Duodenal mucosa (tissue), 2 donors: ENCODE measurements around the gene TADA2A.
"Not testable (repeated sequence)": the region's sequence is repeated elsewhere in the genome, so short reads cannot be mapped to it uniquely, and the experiment has no call there.

Experiments
- H3K27ac ChIP-seq: one replicate; pipeline ENCODE4 v1.7.0; 2013; ENCODE audit warnings: low read depth, low read length
- H3K27me3 ChIP-seq, 2 donors: one replicate each; pipeline ENCODE4 v1.7.0; 2013; ENCODE audit warnings: low read length in 2 of 2, control low read depth in 1 of 2; ENCODE audit not compliant: insufficient read depth in 2 of 2, control insufficient read depth in 1 of 2
- H3K36me3 ChIP-seq, 2 donors: one replicate each; pipeline ENCODE4 v1.7.0; 2013; ENCODE audit warnings: low read length in 2 of 2, control low read depth in 1 of 2; ENCODE audit not compliant: insufficient read depth in 2 of 2, control insufficient read depth in 1 of 2
- H3K4me1 ChIP-seq, 2 donors: one replicate each; pipeline ENCODE4 v1.7.0; 2013; ENCODE audit warnings: low read length in 2 of 2, control low read depth in 1 of 2; ENCODE audit not compliant: insufficient read depth in 2 of 2, control insufficient read depth in 1 of 2
- H3K4me3 ChIP-seq, 2 donors: one replicate each; pipeline ENCODE4 v1.7.0; 2013; ENCODE audit warnings: low read length in 2 of 2, low read depth in 1 of 2
- H3K9ac ChIP-seq, 2 donors: one replicate each; pipeline ENCODE4 v1.7.0; 2013; ENCODE audit warnings: low read length in 2 of 2, low read depth in 1 of 2
- H3K9me3 ChIP-seq, 2 donors: one replicate each; pipeline ENCODE4 v1.7.0; 2013; ENCODE audit warnings: low read length in 2 of 2, control low read depth in 1 of 2; ENCODE audit not compliant: control insufficient read depth in 1 of 2

Gene TADA2A

DNA sequence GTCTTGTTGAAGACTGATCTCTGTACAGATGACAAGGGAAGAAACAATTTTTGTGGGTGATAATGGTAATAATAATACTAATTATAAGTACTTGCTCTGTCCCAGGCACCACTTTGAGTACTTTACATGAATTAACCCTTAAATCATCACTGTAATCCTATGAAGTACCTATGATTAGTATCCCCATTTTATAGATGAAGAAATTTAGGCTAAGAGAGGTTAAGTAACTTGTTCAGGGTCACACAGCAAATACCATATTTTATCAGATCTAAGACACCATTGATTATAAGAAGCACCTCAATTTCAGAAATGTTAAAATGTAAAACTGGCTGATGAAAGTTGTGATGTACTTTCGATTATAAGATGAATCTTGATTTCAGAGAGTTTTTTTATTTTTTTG, 18.6 kb downstream of the TADA2A start:
- no peaks in the 10 kb centered on the region for H3K9me3 ChIP-seq
- no peak overlapping the region for H3K4me3 ChIP-seq
- H3K9ac ChIP-seq = no peak overlapping the region
- H3K27me3 ChIP-seq = no peaks in the 10 kb centered on the region
- no peaks in the 10 kb centered on the region for H3K4me1 ChIP-seq
- H3K27ac ChIP-seq = no peak overlapping the region
- peaks cover 24 to 61% of the 10 kb centered on the region in 2 donors for H3K36me3 ChIP-seq

DNA sequence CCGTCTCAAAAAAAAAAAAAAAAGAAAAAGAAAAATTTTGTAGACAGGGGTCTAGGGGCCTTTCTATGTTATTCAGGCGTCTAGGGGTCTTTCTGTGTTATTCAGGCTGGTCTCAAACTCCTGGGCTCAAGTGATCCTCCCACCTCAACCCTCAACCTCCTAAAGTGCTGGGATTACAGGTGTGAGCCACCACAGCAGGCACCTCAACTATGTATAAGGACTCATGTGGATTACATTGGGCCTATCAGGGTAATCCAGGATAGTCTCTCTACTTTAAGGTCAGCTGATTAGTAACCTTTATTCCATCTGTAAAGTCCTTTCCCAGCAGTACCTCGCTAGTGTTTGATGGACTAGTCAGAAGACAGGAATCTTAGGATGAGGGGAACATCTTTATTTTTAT, 22.4 kb downstream of the TADA2A start:
- no peak overlapping the region for H3K4me3 ChIP-seq
- no peaks in the 10 kb centered on the region for H3K9me3 ChIP-seq
- no peaks in the 10 kb centered on the region for H3K27me3 ChIP-seq
- H3K27ac ChIP-seq = no peak overlapping the region
- H3K4me1 ChIP-seq = no peaks in the 10 kb centered on the region
- no peak overlapping the region for H3K9ac ChIP-seq
- H3K36me3 ChIP-seq = peaks cover 17 to 63% of the 10 kb centered on the region in 2 donors

DNA sequence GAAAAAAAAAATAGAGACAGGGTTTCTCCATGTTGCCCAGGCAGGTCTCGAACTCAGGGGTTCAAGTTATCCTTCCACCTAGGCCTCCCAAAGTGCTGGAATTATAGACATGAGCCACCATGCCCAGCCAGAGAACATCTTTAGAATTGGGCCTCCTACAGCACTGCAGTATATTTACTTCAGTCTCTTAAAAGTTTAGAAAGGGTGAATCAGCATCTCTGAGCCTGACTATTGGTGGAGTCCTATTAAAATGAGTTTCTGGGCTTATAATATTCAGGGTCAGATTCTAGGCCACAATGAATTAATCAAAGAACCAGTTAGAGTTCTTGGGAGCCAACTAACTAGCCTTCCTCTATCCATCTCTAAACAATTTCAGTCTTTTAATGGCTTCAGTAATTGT, 22.8 kb downstream of the TADA2A start:
- Histone ChIP-seq H3K36me3 (peaks cover 17 to 63% of the 10 kb centered on the region in 2 donors), H3K9ac (no peak overlapping the region), H3K4me1 (no peaks in the 10 kb centered on the region), H3K4me3 (no peak overlapping the region), H3K27me3 (no peaks in the 10 kb centered on the region), H3K27ac (no peak overlapping the region), H3K9me3 (no peaks in the 10 kb centered on the region)

DNA sequence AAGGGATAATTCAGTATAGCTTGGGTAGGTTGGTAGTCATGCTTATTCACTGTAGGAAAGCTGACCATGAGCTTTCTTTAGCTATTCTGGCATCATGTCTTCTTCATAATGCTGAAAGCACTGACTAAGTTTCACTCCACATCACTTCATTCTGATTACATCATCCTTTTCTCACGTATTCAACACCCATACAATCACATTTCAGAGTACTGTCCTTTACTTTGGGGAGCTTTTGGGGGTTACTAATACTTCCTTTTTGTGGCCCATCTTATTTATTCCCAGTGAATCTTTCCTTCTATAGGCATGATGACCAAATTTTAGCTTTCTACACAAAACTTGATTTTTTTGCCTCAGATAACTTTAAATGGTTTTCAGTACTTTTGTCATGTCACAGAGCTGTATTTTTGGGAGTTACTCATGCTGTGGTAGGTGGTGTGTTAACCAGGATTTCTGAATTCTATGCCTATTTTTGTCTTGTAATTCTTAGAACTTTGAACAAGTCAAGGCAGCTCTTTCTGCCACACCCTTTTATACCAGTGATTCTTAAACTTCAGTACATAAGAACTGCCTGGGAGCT, 23.5 kb downstream of the TADA2A start:
- Histone ChIP-seq H3K4me1 (no peaks in the 10 kb centered on the region), H3K27me3 (no peaks in the 10 kb centered on the region), H3K9ac (no peak overlapping the region), H3K27ac (no peak overlapping the region), H3K36me3 (peaks cover 17 to 57% of the 10 kb centered on the region in 2 donors), H3K9me3 (no peaks in the 10 kb centered on the region), H3K4me3 (no peak overlapping the region)

DNA sequence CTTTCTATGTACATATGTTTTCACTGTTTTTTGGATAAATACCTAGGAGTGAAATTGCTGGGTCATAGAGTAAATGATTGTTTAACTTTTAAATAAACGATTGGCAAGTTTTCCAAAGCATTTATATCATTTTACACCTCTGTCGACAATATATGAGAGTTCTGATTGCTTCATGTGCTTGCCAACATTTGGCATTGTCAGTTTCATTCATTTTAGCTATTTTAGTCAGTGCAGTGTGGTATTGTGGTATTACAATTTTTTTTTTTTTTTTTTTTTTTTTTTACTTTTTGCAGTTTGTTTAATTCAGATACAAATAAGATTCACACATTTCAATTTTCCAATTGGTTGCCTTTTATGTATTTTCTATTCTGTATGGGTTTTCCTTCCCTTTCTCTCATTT, 26.0 kb downstream of the TADA2A start:
- no peak overlapping the region for H3K9ac ChIP-seq
- H3K27me3 ChIP-seq = no peaks in the 10 kb centered on the region
- H3K4me3 ChIP-seq = no peak overlapping the region
- H3K27ac ChIP-seq = no peak overlapping the region
- H3K9me3 ChIP-seq = no peaks in the 10 kb centered on the region
- no peaks in the 10 kb centered on the region for H3K4me1 ChIP-seq
- peaks cover 12 to 42% of the 10 kb centered on the region in 2 donors for H3K36me3 ChIP-seq

DNA sequence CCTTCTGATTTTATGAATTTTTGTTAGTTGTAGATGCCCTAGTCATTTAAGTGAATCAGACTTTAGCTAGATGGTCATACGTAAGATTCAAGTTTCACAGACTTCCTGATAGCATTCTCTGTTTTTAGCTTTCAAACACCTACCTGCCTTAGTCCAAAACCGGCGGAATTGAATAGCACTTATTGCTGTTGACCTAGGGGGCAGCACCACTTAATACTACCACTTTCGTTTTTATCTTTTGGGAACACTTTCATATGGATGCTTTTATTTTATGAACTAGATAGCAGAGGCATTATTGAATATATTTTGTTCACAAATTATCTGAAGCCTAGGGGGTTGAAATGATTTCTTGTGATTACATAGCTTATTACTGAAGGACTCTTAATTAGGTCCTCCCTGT, 31.5 kb downstream of the TADA2A start:
- Histone ChIP-seq H3K27me3 (no peaks in the 10 kb centered on the region), H3K27ac (no peak overlapping the region), H3K9me3 (no peaks in the 10 kb centered on the region), H3K36me3 (peaks cover 24 to 61% of the 10 kb centered on the region in 2 donors), H3K9ac (no peak overlapping the region), H3K4me3 (no peak overlapping the region), H3K4me1 (no peaks in the 10 kb centered on the region)

DNA sequence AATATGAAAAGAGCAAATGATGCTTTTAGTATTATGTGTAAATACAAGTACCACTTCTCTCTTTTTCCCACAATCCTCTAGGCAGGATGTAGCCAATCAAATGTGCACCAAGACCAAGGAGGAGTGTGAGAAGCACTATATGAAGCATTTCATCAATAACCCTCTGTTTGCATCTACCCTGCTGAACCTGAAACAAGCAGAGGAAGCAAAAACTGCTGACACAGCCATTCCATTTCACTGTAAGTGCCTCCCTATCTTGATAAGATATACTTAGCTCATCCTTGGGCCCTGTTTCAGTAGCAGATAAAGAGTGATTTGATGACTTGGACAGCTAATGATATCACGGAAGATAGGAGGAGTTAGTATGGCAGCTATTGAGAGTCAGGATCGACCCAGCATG, 33.7 kb downstream of the TADA2A start:
- no peaks in the 10 kb centered on the region for H3K27me3 ChIP-seq
- no peak overlapping the region for H3K9ac ChIP-seq
- H3K9me3 ChIP-seq = no peaks in the 10 kb centered on the region
- no peak overlapping the region for H3K27ac ChIP-seq
- no peak overlapping the region for H3K4me3 ChIP-seq
- no peaks in the 10 kb centered on the region for H3K4me1 ChIP-seq
- peaks cover 28 to 72% of the 10 kb centered on the region in 2 donors for H3K36me3 ChIP-seq

DNA sequence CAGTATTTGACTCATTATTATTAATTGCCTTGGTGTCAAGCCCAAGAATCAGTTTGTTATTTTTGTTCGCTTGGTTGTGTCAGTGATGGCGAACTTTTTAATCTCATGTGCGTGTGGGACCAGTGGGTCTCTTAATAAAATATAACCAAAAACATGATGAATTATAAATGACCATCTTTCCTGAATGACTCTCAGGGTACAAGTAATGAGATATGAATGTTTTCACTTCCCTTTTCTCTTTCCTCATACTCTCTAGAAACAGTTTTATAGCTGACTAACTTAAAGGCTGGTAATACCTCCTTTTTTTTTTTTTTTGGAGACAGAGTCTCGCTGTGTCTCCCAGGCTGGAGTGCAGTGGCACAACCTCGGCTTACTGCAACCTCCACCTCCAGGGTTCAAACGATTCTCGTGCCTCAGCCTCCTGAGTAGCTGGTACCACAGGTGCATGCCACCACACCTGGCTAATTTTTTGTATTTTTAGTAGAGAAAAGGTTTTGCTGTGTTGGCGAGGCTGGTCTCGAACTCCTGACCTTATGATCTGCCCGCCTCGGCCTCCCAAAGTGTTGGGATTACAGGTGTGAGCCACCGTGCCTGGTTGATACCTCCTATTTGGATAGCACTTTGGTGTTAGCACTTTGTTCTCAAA, 34.8 kb downstream of the TADA2A start:
- not testable (repeated sequence) for H3K9me3 ChIP-seq, H3K4me3 ChIP-seq, H3K9ac ChIP-seq, H3K4me1 ChIP-seq, H3K27me3 ChIP-seq, H3K27ac ChIP-seq
- peaks cover 28 to 72% of the 10 kb centered on the region in 2 donors for H3K36me3 ChIP-seq

DNA sequence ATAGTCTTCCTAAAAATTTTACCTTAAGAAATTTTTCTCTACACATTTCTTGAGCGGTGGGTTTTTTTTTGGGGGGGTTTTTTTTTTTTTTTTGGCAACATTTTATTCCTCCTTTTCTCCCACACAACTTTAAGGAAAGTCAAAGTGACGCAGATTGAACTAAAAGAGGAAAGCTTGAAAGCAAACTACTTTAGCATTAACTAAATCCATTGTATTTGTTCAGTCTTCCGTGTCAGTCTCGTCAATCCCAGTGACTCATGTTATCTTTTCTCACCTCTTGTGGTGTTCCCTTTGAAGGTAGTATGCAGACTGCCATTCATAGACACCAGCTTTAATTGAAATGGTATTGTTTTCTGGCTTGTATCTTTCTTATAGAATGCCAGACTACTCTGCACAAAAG, 39.3 kb downstream of the TADA2A start:
- H3K4me3 ChIP-seq = no peak overlapping the region
- H3K36me3 ChIP-seq = peaks cover 11 to 60% of the 10 kb centered on the region in 2 donors
- no peaks in the 10 kb centered on the region for H3K27me3 ChIP-seq
- no peak overlapping the region for H3K27ac ChIP-seq
- H3K9ac ChIP-seq = no peak overlapping the region
- H3K4me1 ChIP-seq = no peaks in the 10 kb centered on the region
- H3K9me3 ChIP-seq = no peaks in the 10 kb centered on the region

DNA sequence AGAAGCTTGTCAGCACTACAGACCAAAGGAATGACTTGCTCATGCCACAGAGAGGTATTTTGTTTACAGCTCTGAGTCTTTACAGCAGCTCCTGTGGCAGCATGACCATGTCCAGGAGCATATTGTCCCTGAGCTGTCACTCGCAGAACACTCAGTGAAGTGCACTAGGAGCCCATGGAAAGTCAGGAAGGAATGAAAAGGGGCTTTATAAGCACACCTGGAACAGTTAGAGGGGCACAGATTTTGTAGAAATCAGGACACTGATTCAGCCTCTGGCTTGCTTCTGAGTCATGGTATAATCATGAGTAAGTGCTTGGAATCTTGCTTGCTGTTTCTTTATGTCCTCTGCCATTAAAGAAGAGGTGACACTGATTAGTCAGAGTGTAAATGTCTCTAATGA, 41.0 kb downstream of the TADA2A start:
- Histone ChIP-seq H3K4me1 (peaks cover 0 to 3% of the 10 kb centered on the region in 2 donors), H3K9ac (no peak overlapping the region), H3K4me3 (no peak overlapping the region), H3K9me3 (no peaks in the 10 kb centered on the region), H3K27me3 (no peaks in the 10 kb centered on the region), H3K36me3 (peaks cover 4 to 52% of the 10 kb centered on the region in 2 donors), H3K27ac (no peak overlapping the region)
